H1 (cell line): ENCODE measurements around the gene DOCK10. TPM values are rescaled to one million over a fixed set of nuclear protein-coding genes. Genes with fewer than 3 reads are reported as not detected.

Experiments used
- BRCA1 ChIP-seq: IDR thresholded peaks from 2 replicates; pipeline ENCODE4 v1.6.1; 2012; ENCODE audit warnings: low read depth, low read length, improper control_type of control experiment
- GTF2F1 ChIP-seq: IDR thresholded peaks from 2 replicates; pipeline ENCODE4 v1.6.1; 2012; ENCODE audit warnings: low read depth, low read length, improper control_type of control experiment, borderline replicate concordance
- NRF1 ChIP-seq: IDR thresholded peaks from 2 replicates; pipeline ENCODE4 v1.6.1; 2011; ENCODE audit warnings: mild to moderate bottlenecking, low read depth, low read length, improper control_type of control experiment
- SAP30 ChIP-seq: fragments of 300-600 bp; sonication (generic); IDR thresholded peaks from 2 replicates; pipeline ENCODE4 v1.7.1; 2012; ENCODE audit warnings: low read length, moderate library complexity, mild to moderate bottlenecking, inconsistent platforms; ENCODE audit not compliant: insufficient read depth, insufficient replicate concordance
- SIRT6 ChIP-seq: IDR thresholded peaks from one replicate; pipeline ENCODE4 v1.7.1; 2012; ENCODE audit warnings: low read length, inconsistent platforms
- SP1 ChIP-seq: IDR thresholded peaks from 2 replicates; pipeline ENCODE4 v1.6.1; 2011; ENCODE audit warnings: low read depth, low read length
- polyA plus RNA-seq, 7 experiments: library from polyadenylated mRNA; depleted of rRNA in 3 of 7; stranded (reverse) in 5 of 7; unstranded in 2 of 7; fragments of >200 nt in 5 of 7; fragments of 200-250 nt in 2 of 7; gene quantifications; 1 replicate in 5 of 7; 2 replicates in 1 of 7; 4 replicates in 1 of 7; pipeline versions ENCODE4 v1.2.1 to v1.2.3, GENCODE V29; 2011 to 2013; ENCODE audit warnings: missing spikeins in 2 of 7, mixed read lengths in 2 of 7
- total RNA-seq: library from RNA; stranded (reverse); fragmentation: NEBNext Ultra II Directional; extraction: Animal tissue kit (Norgen Biotek cat#: 25700); gene quantifications from 2 replicates; pipeline ENCODE4 v1.2.1, GENCODE V29; 2021
- TF ChIP-seq, protein P1 (sequence below): fragments of 300-600 bp; sonication (generic); IDR thresholded peaks from 2 replicates; pipeline ENCODE4 v1.7.1; 2012; ENCODE audit warnings: low read length, moderate library complexity, mild to moderate bottlenecking, inconsistent platforms; ENCODE audit not compliant: insufficient replicate concordance

Gene DOCK10
- total and polyA plus RNA-seq, 2 of the 8 experiments (the other 6 are each of a cell fraction or from before 2014, with no cell fraction given) = 0.33 to 1.6 TPM

DNA sequence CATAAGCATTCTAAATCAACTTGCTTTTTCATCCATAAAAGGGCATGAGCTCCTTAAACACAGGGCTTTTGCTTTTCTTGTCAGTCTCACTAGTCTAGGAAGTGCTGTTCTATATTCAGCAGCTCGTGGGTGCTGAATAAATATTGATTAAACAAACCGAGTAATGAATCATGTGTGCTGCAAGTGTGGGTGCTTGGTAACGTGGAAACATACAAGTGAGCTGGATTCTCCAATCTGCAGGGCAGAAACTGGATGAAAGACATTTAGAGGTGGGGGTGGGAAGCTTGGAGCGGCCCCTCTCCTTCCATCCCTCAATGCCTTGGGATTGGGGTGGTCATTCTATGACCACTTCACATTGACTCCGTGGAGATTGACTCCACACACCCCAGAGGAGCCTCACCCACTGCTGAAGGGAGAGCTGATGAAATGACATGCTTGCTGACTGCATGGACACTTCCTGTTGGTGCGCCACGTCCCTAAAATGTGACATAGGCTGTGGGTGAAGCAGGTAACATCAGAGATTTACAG is 114.6 kb downstream of the DOCK10 start (continued):
- TF ChIP-seq, protein P1, sequence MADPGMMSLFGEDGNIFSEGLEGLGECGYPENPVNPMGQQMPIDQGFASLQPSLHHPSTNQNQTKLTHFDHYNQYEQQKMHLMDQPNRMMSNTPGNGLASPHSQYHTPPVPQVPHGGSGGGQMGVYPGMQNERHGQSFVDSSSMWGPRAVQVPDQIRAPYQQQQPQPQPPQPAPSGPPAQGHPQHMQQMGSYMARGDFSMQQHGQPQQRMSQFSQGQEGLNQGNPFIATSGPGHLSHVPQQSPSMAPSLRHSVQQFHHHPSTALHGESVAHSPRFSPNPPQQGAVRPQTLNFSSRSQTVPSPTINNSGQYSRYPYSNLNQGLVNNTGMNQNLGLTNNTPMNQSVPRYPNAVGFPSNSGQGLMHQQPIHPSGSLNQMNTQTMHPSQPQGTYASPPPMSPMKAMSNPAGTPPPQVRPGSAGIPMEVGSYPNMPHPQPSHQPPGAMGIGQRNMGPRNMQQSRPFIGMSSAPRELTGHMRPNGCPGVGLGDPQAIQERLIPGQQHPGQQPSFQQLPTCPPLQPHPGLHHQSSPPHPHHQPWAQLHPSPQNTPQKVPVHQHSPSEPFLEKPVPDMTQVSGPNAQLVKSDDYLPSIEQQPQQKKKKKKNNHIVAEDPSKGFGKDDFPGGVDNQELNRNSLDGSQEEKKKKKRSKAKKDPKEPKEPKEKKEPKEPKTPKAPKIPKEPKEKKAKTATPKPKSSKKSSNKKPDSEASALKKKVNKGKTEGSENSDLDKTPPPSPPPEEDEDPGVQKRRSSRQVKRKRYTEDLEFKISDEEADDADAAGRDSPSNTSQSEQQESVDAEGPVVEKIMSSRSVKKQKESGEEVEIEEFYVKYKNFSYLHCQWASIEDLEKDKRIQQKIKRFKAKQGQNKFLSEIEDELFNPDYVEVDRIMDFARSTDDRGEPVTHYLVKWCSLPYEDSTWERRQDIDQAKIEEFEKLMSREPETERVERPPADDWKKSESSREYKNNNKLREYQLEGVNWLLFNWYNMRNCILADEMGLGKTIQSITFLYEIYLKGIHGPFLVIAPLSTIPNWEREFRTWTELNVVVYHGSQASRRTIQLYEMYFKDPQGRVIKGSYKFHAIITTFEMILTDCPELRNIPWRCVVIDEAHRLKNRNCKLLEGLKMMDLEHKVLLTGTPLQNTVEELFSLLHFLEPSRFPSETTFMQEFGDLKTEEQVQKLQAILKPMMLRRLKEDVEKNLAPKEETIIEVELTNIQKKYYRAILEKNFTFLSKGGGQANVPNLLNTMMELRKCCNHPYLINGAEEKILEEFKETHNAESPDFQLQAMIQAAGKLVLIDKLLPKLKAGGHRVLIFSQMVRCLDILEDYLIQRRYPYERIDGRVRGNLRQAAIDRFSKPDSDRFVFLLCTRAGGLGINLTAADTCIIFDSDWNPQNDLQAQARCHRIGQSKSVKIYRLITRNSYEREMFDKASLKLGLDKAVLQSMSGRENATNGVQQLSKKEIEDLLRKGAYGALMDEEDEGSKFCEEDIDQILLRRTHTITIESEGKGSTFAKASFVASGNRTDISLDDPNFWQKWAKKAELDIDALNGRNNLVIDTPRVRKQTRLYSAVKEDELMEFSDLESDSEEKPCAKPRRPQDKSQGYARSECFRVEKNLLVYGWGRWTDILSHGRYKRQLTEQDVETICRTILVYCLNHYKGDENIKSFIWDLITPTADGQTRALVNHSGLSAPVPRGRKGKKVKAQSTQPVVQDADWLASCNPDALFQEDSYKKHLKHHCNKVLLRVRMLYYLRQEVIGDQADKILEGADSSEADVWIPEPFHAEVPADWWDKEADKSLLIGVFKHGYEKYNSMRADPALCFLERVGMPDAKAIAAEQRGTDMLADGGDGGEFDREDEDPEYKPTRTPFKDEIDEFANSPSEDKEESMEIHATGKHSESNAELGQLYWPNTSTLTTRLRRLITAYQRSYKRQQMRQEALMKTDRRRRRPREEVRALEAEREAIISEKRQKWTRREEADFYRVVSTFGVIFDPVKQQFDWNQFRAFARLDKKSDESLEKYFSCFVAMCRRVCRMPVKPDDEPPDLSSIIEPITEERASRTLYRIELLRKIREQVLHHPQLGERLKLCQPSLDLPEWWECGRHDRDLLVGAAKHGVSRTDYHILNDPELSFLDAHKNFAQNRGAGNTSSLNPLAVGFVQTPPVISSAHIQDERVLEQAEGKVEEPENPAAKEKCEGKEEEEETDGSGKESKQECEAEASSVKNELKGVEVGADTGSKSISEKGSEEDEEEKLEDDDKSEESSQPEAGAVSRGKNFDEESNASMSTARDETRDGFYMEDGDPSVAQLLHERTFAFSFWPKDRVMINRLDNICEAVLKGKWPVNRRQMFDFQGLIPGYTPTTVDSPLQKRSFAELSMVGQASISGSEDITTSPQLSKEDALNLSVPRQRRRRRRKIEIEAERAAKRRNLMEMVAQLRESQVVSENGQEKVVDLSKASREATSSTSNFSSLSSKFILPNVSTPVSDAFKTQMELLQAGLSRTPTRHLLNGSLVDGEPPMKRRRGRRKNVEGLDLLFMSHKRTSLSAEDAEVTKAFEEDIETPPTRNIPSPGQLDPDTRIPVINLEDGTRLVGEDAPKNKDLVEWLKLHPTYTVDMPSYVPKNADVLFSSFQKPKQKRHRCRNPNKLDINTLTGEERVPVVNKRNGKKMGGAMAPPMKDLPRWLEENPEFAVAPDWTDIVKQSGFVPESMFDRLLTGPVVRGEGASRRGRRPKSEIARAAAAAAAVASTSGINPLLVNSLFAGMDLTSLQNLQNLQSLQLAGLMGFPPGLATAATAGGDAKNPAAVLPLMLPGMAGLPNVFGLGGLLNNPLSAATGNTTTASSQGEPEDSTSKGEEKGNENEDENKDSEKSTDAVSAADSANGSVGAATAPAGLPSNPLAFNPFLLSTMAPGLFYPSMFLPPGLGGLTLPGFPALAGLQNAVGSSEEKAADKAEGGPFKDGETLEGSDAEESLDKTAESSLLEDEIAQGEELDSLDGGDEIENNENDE = no peak
- TF ChIP-seq SP1 = no peak
- no peak for TF ChIP-seq NRF1
- TF ChIP-seq SIRT6 = no peak
- TF ChIP-seq SAP30 = no peak
- no peak for TF ChIP-seq BRCA1
- no peak for TF ChIP-seq GTF2F1
